Esophagus squamous epithelium (tissue), 5 donors: Measurements from ENCODE around the gene COPZ1. TPM values are rescaled to one million over a fixed set of nuclear protein-coding genes. Genes with fewer than 3 reads are reported as not detected.
A peak's percentile ranks its signal among the peaks of the same experiment; 100 is the strongest.

Source experiments
- DNase-seq: peaks from one replicate; lab custom pipeline; 2025; lab: John Stamatoyannopoulos, UW
- H3K27ac ChIP-seq, 4 donors: fragments of 200-600 bp; sonication (generic); one replicate each; pipeline ENCODE4 v1.5.1; 2016 to 2019; ENCODE audit warnings: mild to moderate bottlenecking in 1 of 4
- H3K27me3 ChIP-seq, 4 donors: fragments of 200-600 bp; sonication (generic); 1 replicate in 3 of 4; 2 replicates in 1 of 4; pipeline versions ENCODE4 v1.5.1 to v1.6.0; 2017 to 2021; ENCODE audit warnings: antibody characterized with exemption in 1 of 4
- H3K36me3 ChIP-seq, 3 donors: fragments of 200-600 bp; sonication (generic); one replicate each; pipeline ENCODE4 v1.5.1; 2016 to 2019
- H3K4me1 ChIP-seq, 3 donors: fragments of 200-600 bp; sonication (generic); one replicate each; pipeline ENCODE4 v1.5.1; 2017 to 2019
- H3K4me3 ChIP-seq, 4 donors: fragments of 200-600 bp; sonication (generic); 1 replicate in 3 of 4; 2 replicates in 1 of 4; pipeline ENCODE4 v1.5.1; 2016 to 2019; ENCODE audit warnings: mild to moderate bottlenecking in 2 of 4, moderate library complexity in 1 of 4
- H3K9me3 ChIP-seq, 3 donors: fragments of 200-600 bp; sonication (generic); one replicate each; pipeline ENCODE4 v1.5.1; 2016 to 2019
- CTCF ChIP-seq, 6 experiments: fragments of 450-650 bp in 4 of 6; fragments of 200-600 bp in 2 of 6; sonication (generic) in 2 of 6; IDR thresholded peaks; one replicate each; pipeline ENCODE4 v1.5.1; 2016 to 2019; ENCODE audit warnings: antibody characterized with exemption in 6 of 6, mild to moderate bottlenecking in 4 of 6, moderate library complexity in 4 of 6
- POLR2A ChIP-seq, 4 donors: fragments of 450-650 bp; IDR thresholded peaks; one replicate each; pipeline ENCODE4 v1.6.1; 2017; ENCODE audit warnings: antibody characterized with exemption in 4 of 4, mild to moderate bottlenecking in 4 of 4, moderate library complexity in 3 of 4
- WGBS, 2 donors: methylation state at CpG; one replicate each; pipeline ENCODE4 v1.1.5; 2018; 5-methylcytosine and 5-hydroxymethylcytosine counted together
- intact Hi-C: fragments of 100-400 bp; cut with DNase I; formaldehyde crosslinking; loops from one replicate; pipeline ENCODE4 v1.15.0; 2022
- total RNA-seq, 4 donors: library from RNA; depleted of rRNA; stranded (reverse); fragments of >200 nt; gene quantifications; one replicate each; pipeline ENCODE4 v1.1.0, GENCODE V29; 2016
- donor health status: DM: yes; HTN: yes; CAD: no.

The COPZ1 gene
- total RNA-seq, 4 donors from 2014 or later: 68.1 to 153 (median 97.9) TPM

- DNase-seq: no peak
- 80 to 100% methylated on average over 1 of the region's 1 CpG for whole genome bisulfite sequencing, 2 donors
- Histone ChIP-seq H3K27ac (no peak overlapping the region), H3K9me3 (no peaks in the 10 kb centered on the region), H3K36me3 (no peaks in the 10 kb centered on the region), H3K4me3 (no peak overlapping the region), H3K27me3 (peaks cover 0 to 57% (median 0%) of the 10 kb centered on the region in 4 donors), H3K4me1 (peaks cover 17 to 39% (median 22%) of the 10 kb centered on the region in 3 donors)
- intact Hi-C loops: no loop called here
- TF ChIP-seq CTCF (IDR thresholded peaks at IDR 0.05) (no peak), POLR2A (IDR thresholded peaks at IDR 0.05) (no peak)
These were observed 23.4 kb upstream of the COPZ1 start for GRCh38 chr12:54301428-54302048.

- H3K4me3 ChIP-seq: no peak overlapping the region
- H3K27me3 ChIP-seq: peaks cover 0 to 53% (median 0%) of the 10 kb centered on the region in 4 donors
- no peak overlapping the region for H3K27ac ChIP-seq
- H3K4me1 ChIP-seq: peaks cover 17 to 45% (median 26%) of the 10 kb centered on the region in 3 donors
- H3K36me3 ChIP-seq: no peaks in the 10 kb centered on the region
- intact Hi-C loops: no loop called here
- H3K9me3 ChIP-seq: no peaks in the 10 kb centered on the region
- TF ChIP-seq CTCF (IDR thresholded peaks at IDR 0.05) (no peak), POLR2A (IDR thresholded peaks at IDR 0.05) (no peak)
- DNase-seq: no peak
These were observed 21.3 kb upstream of the COPZ1 start for GRCh38 chr12:54303640-54304039.

GRCh38 chr12:54304187-54304810 lies 20.6 kb upstream of the COPZ1 start:
- no peaks in the 10 kb centered on the region for H3K9me3 ChIP-seq
- intact Hi-C loops: no loop called here
- peaks cover 17 to 45% (median 26%) of the 10 kb centered on the region in 3 donors for H3K4me1 ChIP-seq
- H3K4me3 ChIP-seq: peak overlapping the region in 1 of 4 donors; percentile 38
- WGBS, 2 donors: 6 to 12% methylated on average over 2 to 4 of the region's 12 CpGs
- H3K27ac ChIP-seq: peak overlapping the region in 2 of 4 donors; percentile 9 to 40
- TF ChIP-seq CTCF (IDR thresholded peaks at IDR 0.05) (no peak), POLR2A (IDR thresholded peaks at IDR 0.05) (no peak)
- DNase-seq: peak; percentile 47
- H3K27me3 ChIP-seq: peaks cover 0 to 46% (median 0%) of the 10 kb centered on the region in 4 donors
- H3K36me3 ChIP-seq: no peaks in the 10 kb centered on the region

GRCh38 chr12:54306925-54307741 lies 17.8 kb upstream of the COPZ1 start:
- TF ChIP-seq POLR2A (IDR thresholded peaks at IDR 0.05) (no peak), CTCF (IDR thresholded peaks at IDR 0.05) (no peak)
- H3K4me3 ChIP-seq: no peak overlapping the region
- intact Hi-C loops: no loop called here
- H3K27me3 ChIP-seq: peaks cover 0 to 20% (median 0%) of the 10 kb centered on the region in 4 donors
- no peak overlapping the region for H3K27ac ChIP-seq
- peaks cover 3 to 27% (median 16%) of the 10 kb centered on the region in 3 donors for H3K4me1 ChIP-seq
- 37 to 67% methylated on average over 5 to 8 of the region's 8 CpGs for WGBS, 2 donors
- no peaks in the 10 kb centered on the region for H3K9me3 ChIP-seq
- peak; percentile 29 for DNase-seq
- H3K36me3 ChIP-seq: no peaks in the 10 kb centered on the region
